Thymus (tissue), 11 donors: ENCODE measurements around the gene TCEAL5. TPM values are rescaled to one million over a fixed set of nuclear protein-coding genes. Genes with fewer than 3 reads are reported as not detected.
"Not testable (repeated sequence)": the region's sequence is repeated elsewhere in the genome, so short reads cannot be mapped to it uniquely, and the experiment has no call there.

Experiments used
- DNase-seq, 9 donors: peaks; one replicate each; pipeline ENCODE4 v3.0.0-alpha.2; 2013; ENCODE audit warnings: low spot score in 9 of 9, low read depth in 6 of 9, missing footprints in 1 of 9
- H3K27ac ChIP-seq, 2 donors: one replicate each; pipeline ENCODE4 v1.5.1; 2013; ENCODE audit warnings: control low read depth in 1 of 2, low read depth in 1 of 2, low read length in 1 of 2, mild to moderate bottlenecking in 1 of 2, moderate library complexity in 1 of 2
- H3K27me3 ChIP-seq, 2 donors: one replicate each; pipeline ENCODE4 v1.5.1; 2013; ENCODE audit warnings: low read length in 1 of 2; ENCODE audit not compliant: control insufficient read depth in 2 of 2, insufficient read depth in 1 of 2
- H3K36me3 ChIP-seq, 2 donors: one replicate each; pipeline ENCODE4 v1.5.1; 2013; ENCODE audit warnings: low read length in 1 of 2, mild to moderate bottlenecking in 1 of 2, moderate library complexity in 1 of 2; ENCODE audit not compliant: control insufficient read depth in 2 of 2, insufficient read depth in 2 of 2
- H3K4me1 ChIP-seq, 2 donors: one replicate each; pipeline ENCODE4 v1.5.1; 2013; ENCODE audit warnings: low read length in 2 of 2; ENCODE audit not compliant: control insufficient read depth in 2 of 2, insufficient read depth in 2 of 2
- H3K4me3 ChIP-seq, 2 donors: one replicate each; pipeline ENCODE4 v1.5.1; 2013; ENCODE audit warnings: low read length in 2 of 2, control low read depth in 1 of 2, mild to moderate bottlenecking in 1 of 2
- H3K9me3 ChIP-seq, 2 donors: one replicate each; pipeline ENCODE4 v1.5.1; 2013; ENCODE audit warnings: low read length in 1 of 2, mild to moderate bottlenecking in 1 of 2; ENCODE audit not compliant: control insufficient read depth in 2 of 2, insufficient read depth in 1 of 2
- WGBS: extraction: QIAGEN DNeasy Blood & Tissue Kit; methylation state at CpG from one replicate; pipeline ENCODE4 v1.1.7; 2013; 5-methylcytosine and 5-hydroxymethylcytosine counted together
- polyA plus RNA-seq: library from polyadenylated mRNA; stranded (reverse); fragments of 200-250 nt; gene quantifications from one replicate; pipeline ENCODE4 v1.2.3, GENCODE V29; 2013
- total RNA-seq: library from RNA; stranded (reverse); fragments of 120-200 nt; gene quantifications from one replicate; pipeline ENCODE4 v1.2.4, GENCODE V29; 2013
- donor health status: healthy.

TCEAL5 gene
- total and polyA plus RNA-seq, 2 donors, result 0.42 to 0.52 TPM

DNA sequence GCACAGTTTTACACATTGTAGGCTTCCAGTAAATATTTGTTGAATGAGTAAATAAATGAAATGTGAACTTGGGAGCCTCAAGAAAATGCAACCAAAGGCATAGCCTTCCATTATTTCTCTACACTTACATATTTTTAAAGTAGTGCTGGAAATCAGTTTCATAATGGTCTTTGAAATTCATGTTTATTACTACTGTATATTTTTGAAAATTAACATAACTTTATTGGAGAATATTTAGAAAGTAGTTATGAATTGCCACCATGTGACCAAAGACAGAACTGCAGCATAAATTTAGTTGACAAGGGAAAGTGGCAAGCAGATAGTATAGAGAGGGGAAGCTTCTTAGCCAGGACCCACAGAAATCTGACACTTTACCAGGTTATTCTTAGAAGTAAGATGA, 28.0 kb downstream of the TCEAL5 start:
- H3K4me3 ChIP-seq, result no peak overlapping the region
- peaks cover 0 to under 1% of the 10 kb centered on the region in 2 donors for H3K4me1 ChIP-seq
- no peak overlapping the region for H3K27ac ChIP-seq
- peak in 5 of 9 donors; percentile 5 to 57 (median 15) for DNase-seq
- H3K27me3 ChIP-seq, result no peaks in the 10 kb centered on the region
- H3K36me3 ChIP-seq, result peaks cover 2 to 3% of the 10 kb centered on the region in 2 donors
- H3K9me3 ChIP-seq, result no peaks in the 10 kb centered on the region

DNA sequence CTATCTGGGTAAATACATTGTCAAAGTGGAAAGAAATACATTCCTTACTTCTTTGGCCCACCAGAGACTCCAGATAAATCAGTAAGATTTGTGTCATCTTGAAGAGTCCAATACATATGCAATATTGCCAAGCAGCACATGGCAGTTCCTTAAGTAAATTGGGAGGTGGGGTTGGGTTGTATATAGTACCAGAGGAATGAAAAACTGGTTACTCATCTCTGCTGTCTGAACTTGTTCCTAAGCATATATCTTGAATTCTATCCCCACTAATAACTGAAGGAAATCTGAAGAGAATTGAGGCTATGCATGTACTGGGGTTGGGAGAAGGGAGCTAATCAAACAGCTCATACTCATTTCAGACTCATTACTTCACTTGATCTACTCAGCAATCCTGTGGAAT, 36.4 kb downstream of the TCEAL5 start:
- Histone ChIP-seq H3K36me3 (no peaks in the 10 kb centered on the region), H3K9me3 (no peaks in the 10 kb centered on the region), H3K27ac (no peak overlapping the region), H3K4me1 (no peaks in the 10 kb centered on the region), H3K27me3 (no peaks in the 10 kb centered on the region), H3K4me3 (no peak overlapping the region)
- DNase-seq, result no peak

DNA sequence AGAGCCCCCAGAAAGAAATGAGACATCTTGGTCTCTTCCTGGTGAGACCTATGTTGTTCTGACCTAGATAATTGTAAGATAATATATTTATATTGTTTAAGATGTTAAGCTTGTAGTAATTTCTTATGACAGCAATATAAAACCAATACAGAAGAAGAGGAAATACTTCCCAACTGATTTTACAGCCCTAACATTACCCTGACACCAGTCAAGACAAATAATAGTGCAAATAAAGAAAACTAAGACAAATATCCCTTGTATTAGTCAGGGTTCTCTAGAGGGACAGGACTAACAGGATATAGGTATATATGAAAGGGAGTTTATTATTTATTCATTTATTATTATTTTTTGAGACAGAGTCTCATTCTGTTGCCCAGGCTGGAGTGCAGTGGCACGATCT, 40.3 kb downstream of the TCEAL5 start:
- H3K4me1 ChIP-seq, result no peaks in the 10 kb centered on the region
- no peaks in the 10 kb centered on the region for H3K9me3 ChIP-seq
- WGBS, result 100% methylated on average over 1 of the region's 1 CpG
- H3K36me3 ChIP-seq, result no peaks in the 10 kb centered on the region
- H3K27me3 ChIP-seq, result no peaks in the 10 kb centered on the region
- no peak for DNase-seq
- no peak overlapping the region for H3K4me3 ChIP-seq
- no peak overlapping the region for H3K27ac ChIP-seq

DNA sequence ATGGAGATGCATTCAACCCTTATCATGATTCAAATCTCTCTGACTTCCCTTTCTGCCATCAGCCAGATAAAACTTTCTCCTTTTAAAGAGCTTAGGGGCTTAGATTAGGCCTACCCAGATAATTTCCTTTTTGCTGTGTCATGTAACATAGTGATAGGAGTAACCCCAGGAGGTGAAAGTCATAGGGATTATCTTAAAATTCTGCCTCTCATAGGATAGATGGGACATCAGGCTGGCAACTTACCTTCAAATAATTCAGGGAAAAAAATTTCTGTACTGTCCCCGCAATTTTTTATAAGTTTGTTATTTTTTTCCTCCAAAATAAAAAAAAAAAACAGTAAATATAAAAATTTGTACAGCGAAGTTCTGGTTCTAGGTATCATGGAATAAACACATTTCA, 40.9 kb downstream of the TCEAL5 start:
- WGBS, result 90% methylated on average over 2 of the region's 2 CpGs
- H3K9me3 ChIP-seq, H3K4me3 ChIP-seq, H3K27me3 ChIP-seq, H3K36me3 ChIP-seq, H3K27ac ChIP-seq, DNase-seq, H3K4me1 ChIP-seq: not testable (repeated sequence)

DNA sequence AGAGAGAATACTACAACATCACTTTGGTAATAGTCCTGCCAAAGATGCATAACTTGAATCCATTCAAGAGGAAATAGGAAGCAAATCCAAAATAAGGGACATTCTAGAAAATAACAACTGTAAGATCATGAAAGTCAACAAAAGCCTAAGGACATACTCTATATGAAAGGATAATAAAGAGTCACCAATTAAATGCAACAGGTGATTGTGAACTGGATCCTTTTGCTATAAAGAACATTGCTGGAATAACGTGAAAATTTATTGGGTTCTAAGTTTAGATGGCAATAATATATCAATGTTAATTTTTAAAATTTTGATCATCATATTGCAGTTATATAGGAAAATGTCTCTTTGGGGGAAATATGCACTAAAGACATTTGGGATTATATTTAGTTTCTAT, 41.7 kb downstream of the TCEAL5 start:
- Histone ChIP-seq H3K9me3 (no peaks in the 10 kb centered on the region), H3K36me3 (no peaks in the 10 kb centered on the region), H3K27me3 (no peaks in the 10 kb centered on the region), H3K4me1 (no peaks in the 10 kb centered on the region), H3K27ac (no peak overlapping the region), H3K4me3 (no peak overlapping the region)
- no peak for DNase-seq
- 98% methylated on average over 1 of the region's 1 CpG for WGBS

DNA sequence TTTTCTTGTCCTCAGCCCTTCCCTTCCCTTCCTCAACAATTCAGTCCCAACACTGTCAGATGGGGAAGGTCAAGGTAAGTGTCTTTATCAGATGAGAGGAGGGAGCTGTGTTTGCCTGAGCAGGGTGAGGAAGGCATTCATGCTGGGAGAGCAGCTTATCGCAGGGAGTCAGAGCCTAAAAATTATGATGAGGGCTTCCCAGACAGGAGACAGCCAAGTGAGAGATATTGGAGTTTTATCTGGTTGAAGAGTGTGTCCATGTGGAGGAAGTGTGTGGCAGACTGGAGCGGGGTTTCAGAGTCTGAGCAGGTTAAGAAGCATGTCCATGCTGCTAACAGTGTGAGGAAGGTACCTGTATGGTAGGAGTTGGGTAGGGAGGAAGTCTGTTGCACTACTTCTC, 43.3 kb downstream of the TCEAL5 start:
- DNase-seq, result no peak
- H3K27me3 ChIP-seq, result no peaks in the 10 kb centered on the region
- no peak overlapping the region for H3K4me3 ChIP-seq
- no peaks in the 10 kb centered on the region for H3K9me3 ChIP-seq
- no peak overlapping the region for H3K27ac ChIP-seq
- WGBS, result 100% methylated on average over 2 of the region's 2 CpGs
- no peaks in the 10 kb centered on the region for H3K4me1 ChIP-seq
- H3K36me3 ChIP-seq, result no peaks in the 10 kb centered on the region

DNA sequence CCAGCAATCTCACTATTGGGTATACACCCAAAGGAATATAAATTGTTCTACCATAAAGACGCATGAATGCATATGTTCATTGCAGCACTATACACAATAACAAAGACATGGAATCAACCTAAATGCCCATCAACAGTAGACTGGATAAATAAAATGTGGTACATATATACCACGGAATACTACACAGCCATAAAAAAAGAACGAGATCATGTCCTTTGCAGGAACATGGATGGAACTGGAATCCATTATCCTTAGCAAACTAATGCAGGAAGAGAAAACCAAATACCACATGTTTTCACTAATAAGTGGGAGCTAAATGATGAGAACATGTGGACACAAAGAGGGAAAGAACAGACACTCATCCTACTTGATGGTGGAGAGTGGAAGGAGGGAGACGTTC, 50.6 kb downstream of the TCEAL5 start:
- H3K4me3 ChIP-seq, H3K27me3 ChIP-seq, H3K36me3 ChIP-seq, H3K9me3 ChIP-seq, H3K4me1 ChIP-seq, DNase-seq, H3K27ac ChIP-seq: not testable (repeated sequence)
- WGBS, result 96% methylated on average over 4 of the region's 4 CpGs

Other genes starting within 250 kb of the TCEAL5 start
- gene BEX1, start 212.6 kb downstream of the TCEAL5 start, total RNA-seq, result 2.3 TPM
- 3.1 TPM for gene BEX1, start 212.6 kb downstream of the TCEAL5 start, polyA plus RNA-seq
- 0.05 TPM for gene NXF3, start 183.6 kb downstream of the TCEAL5 start, total RNA-seq
- 0.68 TPM for gene NXF3, start 183.6 kb downstream of the TCEAL5 start, polyA plus RNA-seq
- gene BEX4, start 61.6 kb downstream of the TCEAL5 start, total RNA-seq, result 39.0 TPM
- 105 TPM for gene BEX4, start 61.6 kb downstream of the TCEAL5 start, polyA plus RNA-seq
- gene TCEAL8, start 21.6 kb downstream of the TCEAL5 start, total RNA-seq, result 90.6 TPM
- gene TCEAL8, start 21.6 kb downstream of the TCEAL5 start, polyA plus RNA-seq, result 116 TPM
- 26.1 TPM for gene BEX2, start 34.2 kb upstream of the TCEAL5 start, total RNA-seq
- 77.7 TPM for gene BEX2, start 34.2 kb upstream of the TCEAL5 start, polyA plus RNA-seq
- gene TCEAL7, start 53.5 kb upstream of the TCEAL5 start, total RNA-seq, result 6.1 TPM
- gene TCEAL7, start 53.5 kb upstream of the TCEAL5 start, polyA plus RNA-seq, result 18.6 TPM
- 33.2 TPM for gene TCEAL9, start 79.8 kb upstream of the TCEAL5 start, total RNA-seq
- 192 TPM for gene TCEAL9, start 79.8 kb upstream of the TCEAL5 start, polyA plus RNA-seq
- 126 TPM for gene BEX3, start 99.8 kb upstream of the TCEAL5 start, total RNA-seq
- gene BEX3, start 99.8 kb upstream of the TCEAL5 start, polyA plus RNA-seq, result 218 TPM
- gene RAB40A, start 242.7 kb upstream of the TCEAL5 start, total RNA-seq, result 0.09 TPM
- gene RAB40A, start 242.7 kb upstream of the TCEAL5 start, polyA plus RNA-seq, result 0.48 TPM